OCI-LY7 (cell line): ENCODE measurements around the gene ZSWIM5. TPM values are rescaled to one million over a fixed set of nuclear protein-coding genes. Genes with fewer than 3 reads are reported as not detected.

Experiments used
- BruUV-seq: library from RNA; stranded (reverse); fragments of 400-500 nt; replicated peaks from 2 replicates; lab custom pipeline; 2021; lab: Mats Ljungman, UMichigan
- CTCF ChIA-PET: fragments of 300-600 bp; sonication (Branson Sonifier 250); formaldehyde crosslinking; loops from one replicate; lab custom pipeline; 2022; ENCODE audit warnings: antibody characterized with exemption; ENCODE audit not compliant: unreplicated experiment; lab: Charles Lee
- POLR2A ChIA-PET: fragments of 300-600 bp; sonication (Branson Sonifier 250); formaldehyde crosslinking; loops from one replicate; lab custom pipeline; 2022; ENCODE audit warnings: antibody characterized with exemption; lab: Charles Lee
- DNase-seq: peaks from one replicate; pipeline ENCODE4 v3.0.0-alpha.2; 2015; ENCODE audit warnings: low spot score
- H2AFZ ChIP-seq: fragments of 200-600 bp; sonication (generic), shearing (Covaris generic); 2 replicates; pipeline ENCODE4 v1.6.1; 2014; ENCODE audit warnings: mild to moderate bottlenecking, antibody characterized with exemption, low read length, moderate library complexity
- H3K27ac ChIP-seq: fragments of 200-600 bp; sonication (generic); 2 replicates; pipeline ENCODE4 v1.5.1; 2014; ENCODE audit warnings: mixed run types, low read depth, mild to moderate bottlenecking, moderate library complexity, low read length, inconsistent platforms; ENCODE audit not compliant: poor library complexity, severe bottlenecking
- H3K36me3 ChIP-seq: fragments of 200-600 bp; sonication (generic); 2 replicates; pipeline ENCODE4 v1.6.1; 2014; ENCODE audit warnings: mild to moderate bottlenecking, antibody characterized with exemption, low read length, moderate library complexity, mixed read lengths; ENCODE audit not compliant: insufficient read depth
- H3K4me1 ChIP-seq: fragments of 200-600 bp; sonication (generic); 2 replicates; pipeline ENCODE4 v1.5.1; 2014; ENCODE audit warnings: mild to moderate bottlenecking, low read length; ENCODE audit not compliant: insufficient read depth, poor library complexity, severe bottlenecking
- H3K4me2 ChIP-seq: fragments of 200-600 bp; sonication (generic); 2 replicates; pipeline ENCODE4 v1.6.1; 2014; ENCODE audit warnings: mild to moderate bottlenecking, low read length
- H3K4me3 ChIP-seq: fragments of 200-600 bp; sonication (generic); 2 replicates; pipeline ENCODE4 v1.5.1; 2014; ENCODE audit warnings: mild to moderate bottlenecking, low read depth, low read length; ENCODE audit not compliant: poor library complexity, severe bottlenecking
- H3K79me2 ChIP-seq: fragments of 200-600 bp; sonication (generic); 2 replicates; pipeline ENCODE4 v1.6.1; 2016; ENCODE audit warnings: low read depth, mild to moderate bottlenecking, low read length, moderate library complexity, mixed read lengths; ENCODE audit not compliant: insufficient read depth
- H3K9me2 ChIP-seq: fragments of 200-600 bp; sonication (generic); 2 replicates; pipeline ENCODE4 v1.6.1; 2016; ENCODE audit warnings: mild to moderate bottlenecking, low read length, mixed read lengths; ENCODE audit not compliant: insufficient read depth
- H3K9me3 ChIP-seq: fragments of 200-600 bp; sonication (generic); 2 replicates; pipeline ENCODE4 v1.6.1; 2014; ENCODE audit warnings: mild to moderate bottlenecking, mixed run types, low read length, mixed read lengths
- H4K20me1 ChIP-seq: fragments of 200-600 bp; sonication (generic); 2 replicates; pipeline ENCODE4 v1.6.1; 2014; ENCODE audit warnings: mild to moderate bottlenecking, antibody characterized with exemption, low read length, moderate library complexity, mixed read lengths; ENCODE audit not compliant: insufficient read depth
- CTCF ChIP-seq: fragments of 200-600 bp; sonication (generic); conservative IDR thresholded peaks from 2 replicates; pipeline ENCODE4 v1.5.1; 2014; ENCODE audit warnings: mild to moderate bottlenecking, antibody characterized with exemption, low read length, moderate library complexity, mixed read lengths
- EZH2phosphoT487 ChIP-seq: fragments of 200-600 bp; sonication (generic); IDR thresholded peaks from 2 replicates; pipeline ENCODE4 v1.6.1; 2018; ENCODE audit warnings: low read depth, borderline replicate concordance, mild to moderate bottlenecking, mixed run types, antibody characterized with exemption, low read length, moderate library complexity, mixed read lengths
- intact Hi-C: fragments of 100-400 bp; cut with micrococcal nuclease; formaldehyde crosslinking; loops from one replicate; pipeline ENCODE4 v1.10.0; 2022; ENCODE audit not compliant: unreplicated experiment
- total RNA-seq, 2 experiments: library from RNA; depleted of rRNA in 1 of 2; stranded (reverse); fragments of >200 nt in 1 of 2; shearing (Covaris generic) in 1 of 2; gene quantifications; 2 replicates each; pipeline ENCODE4 v1.2.3, GENCODE V29; 2014 to 2022

The ZSWIM5 gene
- total RNA-seq, 2 experiments from 2014 or later, result 0.28 to 0.42 TPM

GRCh38 chr1:44994309-44994898, 212.0 kb downstream of the ZSWIM5 start:
- no peaks in the 10 kb centered on the region for H3K36me3 ChIP-seq
- no peaks in the 10 kb centered on the region for H3K79me2 ChIP-seq
- intact Hi-C loops, result no loop called here
- no TSS peak for BruUV-seq
- no peak overlapping the region for H3K4me3 ChIP-seq
- H3K4me1 ChIP-seq, result no peaks in the 10 kb centered on the region
- H3K9me2 ChIP-seq, result no peaks in the 10 kb centered on the region
- DNase-seq, result no peak
- H3K4me2 ChIP-seq, result no peak overlapping the region
- ChIA-PET CTCF (no interaction called here), POLR2A (interaction anchor here (0.7 kb wide), 1 partner anchor 309 kb away, joined by 5 read pairs; no protein-coding TSS in a partner anchor)
- TF ChIP-seq EZH2phosphoT487, result no peak
- no peak for TF ChIP-seq CTCF
- H4K20me1 ChIP-seq, result no peaks in the 10 kb centered on the region
- H3K27ac ChIP-seq, result no peak overlapping the region
- no peaks in the 10 kb centered on the region for H3K9me3 ChIP-seq
- H2AFZ ChIP-seq, result no peak overlapping the region

DNA sequence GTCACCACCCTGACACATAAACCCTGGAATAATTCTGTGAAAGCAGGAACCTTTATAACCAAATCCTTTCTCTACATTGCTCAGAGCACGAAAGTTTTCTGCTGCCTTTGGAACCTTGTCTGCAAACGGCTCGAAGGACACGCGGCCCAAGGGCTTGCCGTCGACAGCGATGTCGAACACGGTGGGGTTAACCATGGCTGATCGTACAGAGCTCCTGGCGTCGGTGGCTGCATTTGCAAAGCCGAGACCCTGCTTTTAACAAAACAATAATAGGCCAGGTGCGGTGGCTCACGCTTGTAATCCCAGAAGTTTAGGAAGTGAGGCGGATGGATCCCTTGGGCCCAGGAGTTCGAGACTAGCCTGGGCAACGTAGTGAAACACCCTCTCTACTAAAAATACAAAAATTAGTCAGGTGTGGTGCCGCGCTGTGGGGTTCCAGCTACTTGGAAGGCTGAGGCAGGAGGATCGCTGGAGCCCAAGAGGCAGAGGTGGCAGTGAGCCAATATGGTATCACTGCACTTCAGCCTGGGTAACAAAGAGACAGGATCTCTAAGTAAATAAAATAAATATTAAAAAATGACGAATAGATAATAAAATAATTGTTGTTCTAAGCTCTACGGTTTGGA, 217.8 kb downstream of the ZSWIM5 start:
- Histone ChIP-seq H3K9me3 (no peaks in the 10 kb centered on the region), H4K20me1 (no peaks in the 10 kb centered on the region), H3K9me2 (no peaks in the 10 kb centered on the region), H3K36me3 (0 out of 2 replicates have a peak, but pooled peaks cover 2% of the 10 kb centered on the region), H3K4me2 (no peak overlapping the region), H3K4me1 (peaks cover 11% of the 10 kb centered on the region), H3K27ac (no peak overlapping the region), H3K79me2 (peaks cover 16% of the 10 kb centered on the region; the same call in 1 of the 2 replicates), H2AFZ (no peak overlapping the region), H3K4me3 (no peak overlapping the region)
- BruUV-seq, result no TSS peak
- no peak for DNase-seq
- CTCF ChIA-PET, result no interaction called here
- no peak for TF ChIP-seq EZH2phosphoT487
- no peak for TF ChIP-seq CTCF
- POLR2A ChIA-PET, result interaction anchor here (0.6 to 2.1 kb wide), 5 partner anchors 22 to 315 kb away, joined by 3 to 4 read pairs (median 3); partner anchors contain the start of genes HECTD3 and TMEM53
- intact Hi-C loops, result loop anchor here (10.0 kb wide), 1 partner anchor 154 kb away; no protein-coding TSS in a partner anchor
